Endodermal cell (in vitro differentiated cells): Measurements from ENCODE around the gene PGRMC2. TPM values are rescaled to one million over a fixed set of nuclear protein-coding genes. Genes with fewer than 3 reads are reported as not detected.

ENCODE experiments used
- DNase-seq: peaks from one replicate; pipeline ENCODE4 v3.0.0-alpha.2; 2017
- H3K27ac ChIP-seq: 2 replicates; pipeline ENCODE4 v1.5.1; 2013; ENCODE audit warnings: mild to moderate bottlenecking, low read depth, low read length, moderate library complexity
- H3K27me3 ChIP-seq: 2 replicates; pipeline ENCODE4 v1.6.1; 2013; ENCODE audit warnings: mild to moderate bottlenecking, low read length, moderate library complexity; ENCODE audit not compliant: insufficient read depth, control insufficient read depth, poor library complexity, severe bottlenecking
- H3K36me3 ChIP-seq: 2 replicates; pipeline ENCODE4 v1.7.0; 2013; ENCODE audit warnings: mild to moderate bottlenecking, low read length, moderate library complexity; ENCODE audit not compliant: control insufficient read depth, insufficient read depth
- H3K4me1 ChIP-seq: one replicate; pipeline ENCODE4 v1.7.0; 2013; ENCODE audit warnings: low read length; ENCODE audit not compliant: control insufficient read depth, insufficient read depth
- H3K4me3 ChIP-seq: 2 replicates; pipeline ENCODE4 v1.5.1; 2013; ENCODE audit warnings: mild to moderate bottlenecking, low read length, moderate library complexity
- H3K9ac ChIP-seq: 2 replicates; pipeline ENCODE4 v1.6.1; 2013; ENCODE audit warnings: mild to moderate bottlenecking, low read length, moderate library complexity; ENCODE audit not compliant: poor library complexity, severe bottlenecking; ENCODE audit errors: extremely low read depth
- H3K9me3 ChIP-seq: 2 replicates; pipeline ENCODE4 v1.6.1; 2013; ENCODE audit warnings: mild to moderate bottlenecking, low read length, moderate library complexity; ENCODE audit not compliant: control insufficient read depth
- H3K27ac Mint-ChIP-seq: 2 replicates; pipeline ENCODE4 v1.8.0; 2020; ENCODE audit warnings: mixed read lengths
- H3K27me3 Mint-ChIP-seq: 2 replicates; pipeline ENCODE4 v1.8.0; 2021; ENCODE audit warnings: mild to moderate bottlenecking, mixed read lengths; ENCODE audit not compliant: insufficient read depth
- H3K36me3 Mint-ChIP-seq: 2 replicates; pipeline ENCODE4 v1.8.0; 2020; ENCODE audit warnings: low read depth, mixed read lengths
- H3K4me1 Mint-ChIP-seq: 2 replicates; pipeline ENCODE4 v1.8.0; 2020; ENCODE audit warnings: mixed read lengths
- H3K4me3 Mint-ChIP-seq: 2 replicates; pipeline ENCODE4 v1.8.0; 2020; ENCODE audit warnings: mild to moderate bottlenecking, moderate library complexity, mixed read lengths
- H3K9me3 Mint-ChIP-seq: 2 replicates; pipeline ENCODE4 v1.8.0; 2020; ENCODE audit warnings: mild to moderate bottlenecking, mixed read lengths
- CTCF ChIP-seq: fragments of 200-600 bp; sonication (generic); conservative IDR thresholded peaks from 2 replicates; pipeline ENCODE4 v1.5.0; 2021; ENCODE audit warnings: antibody characterized with exemption, mild to moderate bottlenecking
- WGBS, 2 experiments: methylation state at CpG; one replicate each; pipeline versions ENCODE4 v1.1.5 to v1.1.7; 2013; ENCODE audit warnings: missing lambda C conversion rate in 2 of 2, mixed read lengths in 1 of 2; ENCODE audit not compliant: insufficient coverage in 1 of 2, insufficient read length in 1 of 2; 5-methylcytosine and 5-hydroxymethylcytosine counted together
- total RNA-seq, 2 donors: library from RNA; stranded (reverse); fragmentation: NEBNext Ultra II Directional in 1 of 2; extraction: Animal tissue kit (Norgen Biotek cat#: 25700) in 1 of 2; gene quantifications; 2 replicates in 1 of 2; 3 replicates in 1 of 2; pipeline ENCODE4 v1.2.1, GENCODE V29; 2021

PGRMC2 gene
- total RNA-seq, 2 donors from 2014 or later, result 57.0 to 68.5 TPM

GRCh38 chr4:128285085-128285997 lies 2.3 kb downstream of the PGRMC2 start:
- no peak for TF ChIP-seq CTCF
- H3K27ac Mint-ChIP-seq, result no peak overlapping the region
- 92% methylated on average over 13 to 18 of the region's 18 CpGs for WGBS, 2 experiments

DNA sequence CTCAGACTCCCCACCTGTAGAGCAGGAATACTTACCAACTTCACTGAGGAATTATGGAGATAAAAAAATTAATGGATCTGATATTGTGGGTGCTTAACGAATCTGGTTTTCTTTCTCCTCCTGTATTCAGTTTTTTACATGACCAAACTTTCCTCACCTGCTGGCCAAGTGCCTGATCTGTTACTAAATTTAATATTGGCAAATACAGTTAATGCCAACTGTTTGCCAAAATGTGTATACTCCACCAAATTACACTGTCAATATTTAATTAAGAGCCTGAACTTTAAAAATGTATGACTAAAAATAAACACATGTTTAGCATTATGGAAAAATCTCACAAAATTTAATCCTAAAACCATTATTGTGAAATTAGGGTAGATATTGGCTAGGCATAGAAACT lies 3.3 kb downstream of the PGRMC2 start:
- Histone ChIP-seq H3K4me1 (no peaks in the 10 kb centered on the region), H3K27me3 (no peaks in the 10 kb centered on the region), H3K9me3 (no peaks in the 10 kb centered on the region), H3K27ac (no peak overlapping the region), H3K36me3 (peaks cover 48% of the 10 kb centered on the region), H3K4me3 (peak overlapping the region; percentile 96), H3K9ac (no peak overlapping the region)
- H3K27me3 Mint-ChIP-seq, result no peaks in the 10 kb centered on the region
- no peak overlapping the region for H3K4me3 Mint-ChIP-seq
- H3K4me1 Mint-ChIP-seq, result peaks cover 13% of the 10 kb centered on the region
- 100% methylated on average over 1 of the region's 1 CpG; no CpG with 5 or more reads in 1 of the 2 experiments for WGBS, 2 experiments
- DNase-seq, result no peak
- H3K36me3 Mint-ChIP-seq, result peaks cover 28% of the 10 kb centered on the region
- TF ChIP-seq CTCF, result no peak
- no peak overlapping the region for H3K27ac Mint-ChIP-seq
- H3K9me3 Mint-ChIP-seq, result no peaks in the 10 kb centered on the region

More at GRCh38 chr4:128285085-128285997, 2.3 kb downstream of the PGRMC2 start:
- Histone ChIP-seq H3K36me3 (peaks cover 38% of the 10 kb centered on the region), H3K9ac (peak overlapping the region; percentile 89), H3K9me3 (no peaks in the 10 kb centered on the region), H3K4me1 (no peaks in the 10 kb centered on the region), H3K27ac (no peak overlapping the region), H3K27me3 (no peaks in the 10 kb centered on the region), H3K4me3 (peak overlapping the region; percentile 96)
- Mint-ChIP-seq H3K4me3 (peak overlapping the region; percentile 88), H3K27me3 (peaks cover 2% of the 10 kb centered on the region), H3K4me1 (peaks cover 13% of the 10 kb centered on the region), H3K9me3 (no peaks in the 10 kb centered on the region), H3K36me3 (peaks cover 21% of the 10 kb centered on the region)
- no peak for DNase-seq

- 95% methylated on average over 2 of the region's 2 CpGs; no CpG with 5 or more reads in 1 of the 2 experiments for WGBS, 2 experiments
Observed at GRCh38 chr4:128283071-128283470, 4.5 kb downstream of the PGRMC2 start.

More at GRCh38 chr4:128283071-128283470, 4.5 kb downstream of the PGRMC2 start:
- Histone ChIP-seq H3K9me3 (no peaks in the 10 kb centered on the region), H3K9ac (no peak overlapping the region), H3K27me3 (no peaks in the 10 kb centered on the region), H3K27ac (no peak overlapping the region), H3K4me3 (no peak overlapping the region), H3K4me1 (no peaks in the 10 kb centered on the region), H3K36me3 (peaks cover 60% of the 10 kb centered on the region)
- Mint-ChIP-seq H3K27me3 (no peaks in the 10 kb centered on the region), H3K36me3 (peaks cover 38% of the 10 kb centered on the region), H3K4me1 (peaks cover 10% of the 10 kb centered on the region), H3K9me3 (no peaks in the 10 kb centered on the region), H3K27ac (no peak overlapping the region), H3K4me3 (no peak overlapping the region)
- DNase-seq, result no peak
- no peak for TF ChIP-seq CTCF
